ENCODE data around the gene CASTOR1.

CASTOR1 gene

DNA sequence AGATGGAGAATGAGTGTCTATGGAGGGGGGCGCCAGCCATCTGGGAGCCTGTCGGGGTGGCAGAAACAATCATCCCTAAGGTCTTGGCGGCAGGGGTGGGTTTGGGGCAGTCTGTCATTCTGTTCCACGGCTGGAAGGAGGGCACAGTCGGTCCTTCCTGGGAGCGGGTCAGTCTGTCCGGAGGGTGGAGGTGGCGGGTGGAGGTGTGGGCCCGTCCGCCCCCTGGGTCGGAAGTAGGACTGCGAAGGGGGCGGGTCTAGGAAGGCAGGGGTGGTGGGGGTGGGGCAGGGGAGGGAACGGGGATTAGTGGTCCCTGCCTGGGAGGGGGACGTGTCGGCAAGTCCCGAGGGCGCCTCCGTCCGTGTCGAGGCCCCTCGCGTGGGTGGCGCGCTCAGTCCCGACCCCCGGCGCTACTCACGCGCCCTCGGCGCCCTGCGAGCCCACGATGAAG is 37.0 kb upstream of the CASTOR1 start:
- peaks cover 25% of the 10 kb centered on the region for H3K4me1 ChIP-seq (ENCODE audit: control insufficient read depth, low read length)
- peak overlapping the region; percentile 94 for H3K4me3 ChIP-seq (ENCODE audit: low read length)
- no peaks in the 10 kb centered on the region for H3K9me2 ChIP-seq (replicated peaks; ENCODE audit: control insufficient read depth, low read length)
- H3K9me3 ChIP-seq (ENCODE audit: control insufficient read depth, insufficient read depth, low read length) = no peaks in the 10 kb centered on the region
- TF ChIP-seq EZH2phosphoT487 (IDR thresholded peaks at IDR 0.05; ENCODE audit: borderline replicate concordance, low read length) (no peak), CTCF (IDR thresholded peaks at IDR 0.05; ENCODE audit: low read depth, low read length, poor library complexity, severe bottlenecking) (no peak)
- H3K79me2 ChIP-seq (ENCODE audit: control insufficient read depth, low read length) = peaks cover 7% of the 10 kb centered on the region
- H3F3A ChIP-seq (ENCODE audit: control insufficient read depth, insufficient read depth) = peaks cover 7% of the 10 kb centered on the region; the same call in 1 of the 2 replicates
- peaks cover 11% of the 10 kb centered on the region; the same call in 1 of the 2 replicates for H3K36me3 ChIP-seq (ENCODE audit: control insufficient read depth, low read length)
- peak overlapping the region; percentile 92 for H3K4me2 ChIP-seq (ENCODE audit: low read length)
- H3K27ac ChIP-seq (ENCODE audit: low read depth, low read length) = no peak overlapping the region
- H3K27me3 ChIP-seq (ENCODE audit: control insufficient read depth, low read length) = no peaks in the 10 kb centered on the region
- H4K20me1 ChIP-seq (ENCODE audit: control insufficient read depth, insufficient read depth, low read depth, low read length) = no peaks in the 10 kb centered on the region

- H3K4me2 ChIP-seq (ENCODE audit: low read length) = peak overlapping the region; percentile 92
- no peaks in the 10 kb centered on the region for H4K20me1 ChIP-seq (ENCODE audit: control insufficient read depth, insufficient read depth, low read depth, low read length)
- peaks cover 25% of the 10 kb centered on the region for H3K4me1 ChIP-seq (ENCODE audit: control insufficient read depth, low read length)
- H3K9me3 ChIP-seq (ENCODE audit: control insufficient read depth, insufficient read depth, low read length) = no peaks in the 10 kb centered on the region
- H3F3A ChIP-seq (ENCODE audit: control insufficient read depth, insufficient read depth) = peaks cover 7% of the 10 kb centered on the region; the same call in 1 of the 2 replicates
- no peak overlapping the region for H3K27ac ChIP-seq (ENCODE audit: low read depth, low read length)
- H3K27me3 ChIP-seq (ENCODE audit: control insufficient read depth, low read length) = no peaks in the 10 kb centered on the region
- H3K79me2 ChIP-seq (ENCODE audit: control insufficient read depth, low read length) = peaks cover 7% of the 10 kb centered on the region
- H3K4me3 ChIP-seq (ENCODE audit: low read length) = peak overlapping the region; percentile 94
- TF ChIP-seq EZH2phosphoT487 (IDR thresholded peaks at IDR 0.05; ENCODE audit: borderline replicate concordance, low read length) = no peak
- TF ChIP-seq CTCF (IDR thresholded peaks at IDR 0.05; ENCODE audit: low read depth, low read length, poor library complexity, severe bottlenecking) = no peak
- H3K9me2 ChIP-seq (replicated peaks; ENCODE audit: control insufficient read depth, low read length) = no peaks in the 10 kb centered on the region
- peaks cover 10% of the 10 kb centered on the region; the same call in 1 of the 2 replicates for H3K36me3 ChIP-seq (ENCODE audit: control insufficient read depth, low read length)
Observed at GRCh38 chr22:30325724-30326254, 36.5 kb upstream of the CASTOR1 start.

GRCh38 chr22:30325065-30325720 is 35.9 kb upstream of the CASTOR1 start:
- H3K27me3 ChIP-seq (ENCODE audit: control insufficient read depth, low read length) = no peaks in the 10 kb centered on the region
- H3K4me3 ChIP-seq (ENCODE audit: low read length) = no peak overlapping the region
- H3K9me3 ChIP-seq (ENCODE audit: control insufficient read depth, insufficient read depth, low read length) = no peaks in the 10 kb centered on the region
- H3K36me3 ChIP-seq (ENCODE audit: control insufficient read depth, low read length) = peaks cover 6% of the 10 kb centered on the region; the same call in 1 of the 2 replicates
- peaks cover 7% of the 10 kb centered on the region; the same call in 1 of the 2 replicates for H3F3A ChIP-seq (ENCODE audit: control insufficient read depth, insufficient read depth)
- H3K9me2 ChIP-seq (replicated peaks; ENCODE audit: control insufficient read depth, low read length) = no peaks in the 10 kb centered on the region
- no peak overlapping the region for H3K27ac ChIP-seq (ENCODE audit: low read depth, low read length)
- peaks cover 7% of the 10 kb centered on the region for H3K79me2 ChIP-seq (ENCODE audit: control insufficient read depth, low read length)
- no peak for TF ChIP-seq EZH2phosphoT487 (IDR thresholded peaks at IDR 0.05; ENCODE audit: borderline replicate concordance, low read length)
- TF ChIP-seq CTCF (IDR thresholded peaks at IDR 0.05; ENCODE audit: low read depth, low read length, poor library complexity, severe bottlenecking) = no peak
- H3K4me1 ChIP-seq (ENCODE audit: control insufficient read depth, low read length) = peaks cover 25% of the 10 kb centered on the region
- H3K4me2 ChIP-seq (ENCODE audit: low read length) = peak overlapping the region; percentile 92; the same call in 1 of the 2 replicates
- H4K20me1 ChIP-seq (ENCODE audit: control insufficient read depth, insufficient read depth, low read depth, low read length) = no peaks in the 10 kb centered on the region
